ENCODE results near the gene YES1.

YES1 gene

DNA sequence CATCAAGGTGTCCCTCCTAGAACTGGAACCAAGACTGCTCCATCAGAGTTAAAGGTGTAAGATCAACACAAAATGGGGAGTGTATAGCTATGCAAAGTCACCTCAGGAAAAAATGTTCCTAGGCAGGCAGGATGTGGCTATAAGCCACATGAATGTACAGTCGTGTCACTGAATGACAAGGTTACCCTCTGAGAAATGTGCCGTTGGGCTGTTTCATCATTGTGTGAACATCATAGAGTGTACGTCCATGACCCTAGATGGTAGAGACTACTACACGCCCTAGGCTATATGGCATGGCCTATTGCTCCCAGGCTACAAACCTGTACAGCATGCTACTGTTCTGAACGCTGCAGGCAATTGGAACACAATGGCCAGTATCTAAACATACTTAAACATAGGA lies 130.1 kb downstream of the YES1 start:
- no peak for DNase-seq

- no peak for DNase-seq
Measured at GRCh38 chr18:680392-680791, 131.7 kb downstream of the YES1 start.

DNA sequence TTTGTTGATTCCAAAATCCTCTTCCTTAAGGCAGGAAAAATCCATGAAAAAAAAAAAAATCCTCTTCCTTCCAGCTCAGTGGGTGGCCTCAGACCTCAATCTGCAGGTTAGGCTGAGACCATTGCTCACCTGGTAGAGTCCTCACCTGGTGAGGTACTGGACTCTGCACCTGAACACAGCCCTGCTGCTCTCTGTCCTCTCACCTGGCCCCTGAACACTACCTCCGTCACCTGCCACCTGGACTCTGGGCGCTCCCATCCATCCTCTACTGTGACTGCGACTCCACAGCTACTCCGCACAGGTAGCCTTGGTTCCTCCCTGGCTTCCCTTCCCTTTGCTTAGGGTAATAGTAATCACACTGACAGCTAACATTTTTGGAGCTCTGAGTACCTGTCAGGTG lies 132.5 kb downstream of the YES1 start:
- DNase-seq: no peak

DNA sequence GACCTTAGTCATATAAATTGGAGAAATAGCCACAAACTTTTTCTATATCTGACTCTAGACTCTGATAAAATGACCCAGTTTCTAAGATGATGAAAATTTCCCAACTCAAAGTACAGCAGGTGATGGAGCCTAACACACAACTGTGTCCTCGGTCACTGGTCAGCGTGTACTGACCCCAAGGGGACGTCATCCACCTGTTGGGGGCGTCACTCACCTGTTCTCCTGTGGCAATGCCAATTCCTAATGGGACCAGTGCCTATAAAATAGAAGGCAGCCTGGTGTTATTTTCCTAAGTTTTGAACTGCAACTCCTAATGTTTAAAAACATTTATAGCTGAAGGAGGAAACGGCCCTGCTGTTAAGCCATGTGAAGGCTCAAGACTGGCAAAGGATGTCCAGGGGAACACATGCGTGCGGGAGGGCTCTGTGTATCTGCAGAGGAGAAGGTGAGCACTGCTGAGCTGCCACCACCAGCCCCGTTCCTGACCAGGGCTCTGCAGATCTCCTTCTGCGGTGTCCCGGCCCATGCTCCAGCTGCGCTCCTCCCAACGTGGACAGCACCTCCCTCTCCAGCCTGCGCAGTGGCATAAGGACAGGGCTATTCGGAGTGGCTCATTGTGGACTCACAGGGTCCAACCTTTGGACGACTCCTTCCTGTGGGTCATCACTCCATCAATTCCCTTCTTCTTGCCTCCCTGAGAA lies 133.4 kb downstream of the YES1 start:
- no peak for DNase-seq

GRCh38 chr18:677951-678381 lies 134.1 kb downstream of the YES1 start:
- no peak for DNase-seq

DNA sequence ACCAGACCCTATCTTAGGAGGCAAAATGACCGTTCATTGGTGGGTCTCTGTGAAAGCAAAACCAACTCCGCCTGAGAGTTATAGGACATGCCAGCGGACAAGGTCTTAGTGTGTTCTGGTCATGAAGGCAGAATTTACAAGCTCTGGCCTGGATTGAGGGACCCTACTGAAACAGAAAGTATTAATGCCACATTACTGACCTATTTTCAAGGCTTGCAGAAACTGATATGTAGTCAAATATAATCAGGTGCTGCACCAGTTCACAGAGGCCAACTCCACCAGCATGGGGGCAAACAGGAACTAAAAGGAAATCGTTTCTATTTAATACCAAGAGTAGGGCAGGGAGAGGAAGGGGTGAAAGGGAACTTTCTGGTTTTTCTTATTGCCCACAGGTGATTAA lies 134.9 kb downstream of the YES1 start:
- DNase-seq: no peak

DNA sequence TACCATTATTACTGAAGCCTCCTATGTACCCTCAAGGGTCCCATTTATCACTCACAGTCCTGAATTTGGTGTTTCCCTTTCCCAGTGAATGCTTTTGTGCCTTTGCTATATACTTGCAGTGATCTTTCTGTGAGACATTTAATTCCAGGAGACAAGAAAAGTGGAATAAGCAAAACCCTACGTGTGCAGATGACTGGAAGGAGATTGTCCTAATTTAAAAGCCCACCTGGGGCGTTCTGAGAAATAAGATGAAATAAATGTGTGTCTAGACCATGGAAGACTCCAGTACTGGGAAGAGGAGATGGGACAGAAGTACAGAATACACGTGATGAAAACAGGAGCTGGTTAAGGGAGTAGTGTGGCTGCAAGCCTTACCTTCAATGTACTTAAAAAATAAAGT lies 135.3 kb downstream of the YES1 start:
- DNase-seq: no peak

GRCh38 chr18:676069-676468 lies 136.0 kb downstream of the YES1 start:
- DNase-seq: no peak

DNA sequence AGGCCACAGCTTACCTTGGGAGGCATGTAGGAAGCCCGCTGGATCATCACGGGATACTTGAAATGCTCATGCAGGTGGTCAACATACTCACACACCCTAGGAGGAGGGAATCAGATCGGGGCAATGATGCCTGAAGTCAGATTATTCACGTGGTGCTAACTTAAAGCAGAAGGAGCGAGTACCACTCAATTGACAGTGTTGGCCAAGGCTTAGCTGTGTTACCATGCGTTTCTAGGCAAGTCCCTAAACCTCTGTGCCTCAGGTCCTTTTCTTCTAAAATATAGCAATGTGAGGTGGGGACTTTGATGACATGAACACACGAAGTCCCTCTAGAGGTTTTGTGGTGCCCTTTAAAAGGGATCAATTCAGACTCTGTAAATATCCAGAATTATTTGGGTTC lies 136.7 kb downstream of the YES1 start:
- DNase-seq: no peak

DNA sequence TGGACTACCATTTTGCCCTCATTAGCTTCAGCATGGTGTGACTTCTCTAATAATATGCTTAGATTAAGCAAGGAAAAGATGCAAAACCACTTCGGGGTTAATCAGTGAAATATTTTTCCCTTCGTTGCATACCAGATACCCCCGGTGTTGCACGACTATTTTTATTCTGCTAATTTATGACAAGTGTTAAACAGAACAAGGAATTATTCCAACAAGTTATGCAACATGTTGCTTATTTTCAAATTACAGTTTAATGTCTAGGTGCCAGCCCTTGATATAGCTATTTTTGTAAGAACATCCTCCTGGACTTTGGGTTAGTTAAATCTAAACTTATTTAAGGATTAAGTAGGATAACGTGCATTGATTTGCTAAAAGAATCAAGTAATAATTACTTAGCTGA lies 138.3 kb downstream of the YES1 start:
- no peak for DNase-seq

- DNase-seq: no peak
Measured at GRCh38 chr18:673317-673716, 138.7 kb downstream of the YES1 start.
